K562 (cell line): Measurements from ENCODE around the gene HPSE2. TPM values are rescaled to one million over a fixed set of nuclear protein-coding genes. Genes with fewer than 3 reads are reported as not detected.

ENCODE experiments used
- EP400 ChIP-seq: fragments of 450-650 bp; IDR thresholded peaks from 2 replicates; pipeline ENCODE4 v1.6.1; 2017; ENCODE audit warnings: antibody characterized with exemption, mild to moderate bottlenecking, moderate library complexity
- KHSRP ChIP-seq: fragments of 450-650 bp; IDR thresholded peaks from 2 replicates; pipeline ENCODE4 v1.6.1; 2017
- L3MBTL2 ChIP-seq: fragments of 450-650 bp; IDR thresholded peaks from 2 replicates; pipeline ENCODE4 v1.6.1; 2016; ENCODE audit warnings: mild to moderate bottlenecking, moderate library complexity
- NCOA6 ChIP-seq: fragments of 450-650 bp; IDR thresholded peaks from 2 replicates; pipeline ENCODE4 v1.6.1; 2017; ENCODE audit warnings: mild to moderate bottlenecking
- SRSF1 ChIP-seq: fragments of 200-400 bp; formaldehyde crosslinking; IDR thresholded peaks from 2 replicates; pipeline ENCODE4 v1.6.1; 2017; ENCODE audit warnings: mild to moderate bottlenecking, low read depth, low read length, moderate library complexity
- TAF1 ChIP-seq: IDR thresholded peaks from 2 replicates; pipeline ENCODE4 v1.6.1; 2011; ENCODE audit warnings: mild to moderate bottlenecking, low read length, moderate library complexity; ENCODE audit not compliant: insufficient read depth, control insufficient read depth, severe bottlenecking; ENCODE audit errors: extremely low read depth
- ZNF12 ChIP-seq: sonication (generic); formaldehyde crosslinking; IDR thresholded peaks from 2 replicates; pipeline ENCODE4 v1.4.0; 2020; ENCODE audit warnings: mild to moderate bottlenecking, missing genetic modification reagents
- ZNF274 ChIP-seq: IDR thresholded peaks from 2 replicates; pipeline ENCODE4 v1.6.1; 2011; ENCODE audit warnings: low read depth, mild to moderate bottlenecking, low read length, moderate library complexity, borderline replicate concordance
- polyA plus RNA-seq, 8 experiments: library from polyadenylated mRNA; depleted of rRNA in 4 of 8; stranded (reverse) in 5 of 8; unstranded in 3 of 8; fragments of >200 nt; fragmentation: Nextera tagmentation in 2 of 8; fragmentation: Illumina TruSeq in 1 of 8; extraction: Ambion mirVana in 2 of 8; extraction: Trizol in 1 of 8; gene quantifications; 2 replicates each; pipeline versions ENCODE4 v1.2.1 to v1.2.3, GENCODE V29; 2011 to 2014; ENCODE audit warnings: inconsistent platforms in 1 of 8, missing spikeins in 1 of 8
- total RNA-seq, 7 experiments: library from RNA; depleted of rRNA in 6 of 7; stranded (reverse); fragments of >200 nt in 6 of 7; fragmentation: Illumina TruSeq in 2 of 7; extraction: Trizol in 2 of 7; gene quantifications; 2 replicates each; pipeline versions ENCODE4 v1.2.1 to v1.2.3, GENCODE V29; 2011 to 2021; ENCODE audit warnings: low replicate concordance in 1 of 7
- TF ChIP-seq, protein P1 (sequence below), 2 experiments: fragments of 450-650 bp; formaldehyde crosslinking in 1 of 2; IDR thresholded peaks; 2 replicates each; pipeline versions ENCODE4 v1.4.0 to v1.6.1; 2014 to 2020; ENCODE audit warnings: mild to moderate bottlenecking in 2 of 2, borderline replicate concordance in 1 of 2, low read depth in 1 of 2
- TF ChIP-seq, protein P2 (sequence below): sonication (generic); formaldehyde crosslinking; IDR thresholded peaks from 2 replicates; pipeline ENCODE4 v1.8.0; 2022; ENCODE audit warnings: missing genetic modification reagents, mild to moderate bottlenecking, borderline replicate concordance
- TF ChIP-seq, protein P3 (sequence below): fragments of 250-450 bp; sonication (Bioruptor Pico); IDR thresholded peaks from 2 replicates; pipeline ENCODE4 v1.9.0; 2021; ENCODE audit warnings: mild to moderate bottlenecking, inconsistent platforms
- TF ChIP-seq, protein P4 (sequence below): fragments of 450-650 bp; IDR thresholded peaks from 2 replicates; pipeline ENCODE4 v1.6.1; 2018; ENCODE audit not compliant: partially characterized antibody

Gene HPSE2
- total and polyA plus RNA-seq, 9 of the 15 experiments (the other 6 are each of a cell fraction or from before 2014, with no cell fraction given): 0.03 to 0.10 (median 0.04) TPM; not detected in 2

DNA sequence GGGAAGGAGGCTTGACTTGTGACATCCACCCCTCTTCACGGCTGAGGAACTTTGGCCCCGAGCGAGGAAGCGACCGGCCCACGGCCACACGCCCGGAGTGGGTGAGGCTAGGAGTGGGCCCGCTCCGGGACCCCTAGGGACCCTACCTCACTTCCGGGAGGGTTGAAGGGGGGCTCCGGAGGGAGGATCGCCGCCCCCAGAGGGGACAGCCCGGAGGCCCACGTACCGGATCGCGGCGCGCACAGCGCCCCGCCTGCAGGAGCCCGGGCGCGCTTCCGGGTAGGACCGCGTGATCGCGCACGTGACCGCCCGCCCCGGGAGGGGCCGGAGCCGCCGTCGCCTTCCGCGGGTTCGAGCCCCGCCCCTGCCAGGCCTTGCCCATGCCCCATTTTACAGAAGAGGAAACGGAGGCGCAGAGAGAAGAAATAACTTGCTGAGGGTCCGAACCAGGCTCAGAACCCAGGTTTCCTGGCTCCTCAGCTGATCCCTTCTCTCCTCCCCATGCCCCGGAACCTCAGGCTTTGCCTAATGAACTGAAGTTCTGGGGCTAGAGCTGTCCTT lies 788.9 kb downstream of the HPSE2 start, which contains the start of gene HPS1 (continued):
- TF ChIP-seq, protein P1, sequence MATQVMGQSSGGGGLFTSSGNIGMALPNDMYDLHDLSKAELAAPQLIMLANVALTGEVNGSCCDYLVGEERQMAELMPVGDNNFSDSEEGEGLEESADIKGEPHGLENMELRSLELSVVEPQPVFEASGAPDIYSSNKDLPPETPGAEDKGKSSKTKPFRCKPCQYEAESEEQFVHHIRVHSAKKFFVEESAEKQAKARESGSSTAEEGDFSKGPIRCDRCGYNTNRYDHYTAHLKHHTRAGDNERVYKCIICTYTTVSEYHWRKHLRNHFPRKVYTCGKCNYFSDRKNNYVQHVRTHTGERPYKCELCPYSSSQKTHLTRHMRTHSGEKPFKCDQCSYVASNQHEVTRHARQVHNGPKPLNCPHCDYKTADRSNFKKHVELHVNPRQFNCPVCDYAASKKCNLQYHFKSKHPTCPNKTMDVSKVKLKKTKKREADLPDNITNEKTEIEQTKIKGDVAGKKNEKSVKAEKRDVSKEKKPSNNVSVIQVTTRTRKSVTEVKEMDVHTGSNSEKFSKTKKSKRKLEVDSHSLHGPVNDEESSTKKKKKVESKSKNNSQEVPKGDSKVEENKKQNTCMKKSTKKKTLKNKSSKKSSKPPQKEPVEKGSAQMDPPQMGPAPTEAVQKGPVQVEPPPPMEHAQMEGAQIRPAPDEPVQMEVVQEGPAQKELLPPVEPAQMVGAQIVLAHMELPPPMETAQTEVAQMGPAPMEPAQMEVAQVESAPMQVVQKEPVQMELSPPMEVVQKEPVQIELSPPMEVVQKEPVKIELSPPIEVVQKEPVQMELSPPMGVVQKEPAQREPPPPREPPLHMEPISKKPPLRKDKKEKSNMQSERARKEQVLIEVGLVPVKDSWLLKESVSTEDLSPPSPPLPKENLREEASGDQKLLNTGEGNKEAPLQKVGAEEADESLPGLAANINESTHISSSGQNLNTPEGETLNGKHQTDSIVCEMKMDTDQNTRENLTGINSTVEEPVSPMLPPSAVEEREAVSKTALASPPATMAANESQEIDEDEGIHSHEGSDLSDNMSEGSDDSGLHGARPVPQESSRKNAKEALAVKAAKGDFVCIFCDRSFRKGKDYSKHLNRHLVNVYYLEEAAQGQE (IDR thresholded peaks at IDR 0.05; ENCODE audit: borderline replicate concordance): peak; percentile 85
- TF ChIP-seq, protein P1 (CRISPR knock-in tag; IDR thresholded peaks at IDR 0.05; ENCODE audit: low read depth): no peak
- TF ChIP-seq ZNF274: no peak
- TF ChIP-seq, protein P2, sequence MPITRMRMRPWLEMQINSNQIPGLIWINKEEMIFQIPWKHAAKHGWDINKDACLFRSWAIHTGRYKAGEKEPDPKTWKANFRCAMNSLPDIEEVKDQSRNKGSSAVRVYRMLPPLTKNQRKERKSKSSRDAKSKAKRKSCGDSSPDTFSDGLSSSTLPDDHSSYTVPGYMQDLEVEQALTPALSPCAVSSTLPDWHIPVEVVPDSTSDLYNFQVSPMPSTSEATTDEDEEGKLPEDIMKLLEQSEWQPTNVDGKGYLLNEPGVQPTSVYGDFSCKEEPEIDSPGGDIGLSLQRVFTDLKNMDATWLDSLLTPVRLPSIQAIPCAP (CRISPR knock-in tag): no peak
- TF ChIP-seq EP400: peak; percentile 66; the same call in 1 of the 2 replicates
- peak; percentile 38 for TF ChIP-seq TAF1
- no peak for TF ChIP-seq KHSRP
- no peak for TF ChIP-seq SRSF1
- TF ChIP-seq, protein P3, sequence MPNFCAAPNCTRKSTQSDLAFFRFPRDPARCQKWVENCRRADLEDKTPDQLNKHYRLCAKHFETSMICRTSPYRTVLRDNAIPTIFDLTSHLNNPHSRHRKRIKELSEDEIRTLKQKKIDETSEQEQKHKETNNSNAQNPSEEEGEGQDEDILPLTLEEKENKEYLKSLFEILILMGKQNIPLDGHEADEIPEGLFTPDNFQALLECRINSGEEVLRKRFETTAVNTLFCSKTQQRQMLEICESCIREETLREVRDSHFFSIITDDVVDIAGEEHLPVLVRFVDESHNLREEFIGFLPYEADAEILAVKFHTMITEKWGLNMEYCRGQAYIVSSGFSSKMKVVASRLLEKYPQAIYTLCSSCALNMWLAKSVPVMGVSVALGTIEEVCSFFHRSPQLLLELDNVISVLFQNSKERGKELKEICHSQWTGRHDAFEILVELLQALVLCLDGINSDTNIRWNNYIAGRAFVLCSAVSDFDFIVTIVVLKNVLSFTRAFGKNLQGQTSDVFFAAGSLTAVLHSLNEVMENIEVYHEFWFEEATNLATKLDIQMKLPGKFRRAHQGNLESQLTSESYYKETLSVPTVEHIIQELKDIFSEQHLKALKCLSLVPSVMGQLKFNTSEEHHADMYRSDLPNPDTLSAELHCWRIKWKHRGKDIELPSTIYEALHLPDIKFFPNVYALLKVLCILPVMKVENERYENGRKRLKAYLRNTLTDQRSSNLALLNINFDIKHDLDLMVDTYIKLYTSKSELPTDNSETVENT (CRISPR knock-in tag): 0 out of 2 replicates have a peak, but pooled peaks have one; percentile 28
- TF ChIP-seq L3MBTL2: peak; percentile 40; the same call in 1 of the 2 replicates
- no peak for TF ChIP-seq ZNF12 (CRISPR knock-in tag)
- TF ChIP-seq NCOA6: no peak
- TF ChIP-seq, protein P4, sequence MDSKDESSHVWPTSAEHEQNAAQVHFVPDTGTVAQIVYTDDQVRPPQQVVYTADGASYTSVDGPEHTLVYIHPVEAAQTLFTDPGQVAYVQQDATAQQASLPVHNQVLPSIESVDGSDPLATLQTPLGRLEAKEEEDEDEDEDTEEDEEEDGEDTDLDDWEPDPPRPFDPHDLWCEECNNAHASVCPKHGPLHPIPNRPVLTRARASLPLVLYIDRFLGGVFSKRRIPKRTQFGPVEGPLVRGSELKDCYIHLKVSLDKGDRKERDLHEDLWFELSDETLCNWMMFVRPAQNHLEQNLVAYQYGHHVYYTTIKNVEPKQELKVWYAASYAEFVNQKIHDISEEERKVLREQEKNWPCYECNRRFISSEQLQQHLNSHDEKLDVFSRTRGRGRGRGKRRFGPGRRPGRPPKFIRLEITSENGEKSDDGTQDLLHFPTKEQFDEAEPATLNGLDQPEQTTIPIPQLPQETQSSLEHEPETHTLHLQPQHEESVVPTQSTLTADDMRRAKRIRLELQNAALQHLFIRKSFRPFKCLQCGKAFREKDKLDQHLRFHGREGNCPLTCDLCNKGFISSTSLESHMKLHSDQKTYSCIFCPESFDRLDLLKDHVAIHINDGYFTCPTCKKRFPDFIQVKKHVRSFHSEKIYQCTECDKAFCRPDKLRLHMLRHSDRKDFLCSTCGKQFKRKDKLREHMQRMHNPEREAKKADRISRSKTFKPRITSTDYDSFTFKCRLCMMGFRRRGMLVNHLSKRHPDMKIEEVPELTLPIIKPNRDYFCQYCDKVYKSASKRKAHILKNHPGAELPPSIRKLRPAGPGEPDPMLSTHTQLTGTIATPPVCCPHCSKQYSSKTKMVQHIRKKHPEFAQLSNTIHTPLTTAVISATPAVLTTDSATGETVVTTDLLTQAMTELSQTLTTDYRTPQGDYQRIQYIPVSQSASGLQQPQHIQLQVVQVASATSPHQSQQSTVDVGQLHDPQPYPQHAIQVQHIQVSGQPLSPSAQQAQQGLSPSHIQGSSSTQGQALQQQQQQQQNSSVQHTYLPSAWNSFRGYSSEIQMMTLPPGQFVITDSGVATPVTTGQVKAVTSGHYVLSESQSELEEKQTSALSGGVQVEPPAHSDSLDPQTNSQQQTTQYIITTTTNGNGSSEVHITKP: no peak
